ENCODE data around the gene SPAAR.

GRCh38 chr9:35909687-35910612, 660 bp downstream of the SPAAR start:
- TF ChIP-seq CTCF (IDR thresholded peaks at IDR 0.05) (no peak), POLR2A (IDR thresholded peaks at IDR 0.05) (no peak), EP300 (IDR thresholded peaks at IDR 0.05) (no peak), POLR2AphosphoS5 (IDR thresholded peaks at IDR 0.05) (no peak)
